IPS-11a (cell line): ENCODE results near the gene DUSP16.
"Not testable (repeated sequence)": the region's sequence is repeated elsewhere in the genome, so short reads cannot be mapped to it uniquely, and the experiment has no call there.

ENCODE experiments used
- H3K4me3 ChIP-seq: one replicate; pipeline ENCODE4 v1.5.1; 2013; ENCODE audit warnings: low read depth, low read length, control low read depth

DUSP16 gene

DNA sequence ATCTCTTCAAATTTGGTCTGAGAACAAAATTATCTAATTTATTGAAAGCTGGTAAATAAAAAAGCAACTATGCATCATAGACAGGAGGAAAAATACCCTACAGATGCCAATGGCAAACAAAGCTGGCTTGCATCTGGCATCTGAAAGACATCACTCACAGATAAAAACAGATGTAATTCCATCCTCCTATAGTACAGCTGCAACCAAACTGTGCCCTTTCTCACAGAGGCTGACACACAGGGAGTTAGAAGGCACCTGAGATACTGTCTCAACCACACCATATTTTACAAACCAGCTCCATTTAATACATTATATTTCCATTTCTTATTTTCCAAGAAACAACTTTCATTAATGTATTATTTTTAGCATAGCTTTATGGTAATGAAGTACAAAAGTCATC, 39.4 kb downstream of the DUSP16 start:
- H3K4me3 ChIP-seq, result no peak overlapping the region

DNA sequence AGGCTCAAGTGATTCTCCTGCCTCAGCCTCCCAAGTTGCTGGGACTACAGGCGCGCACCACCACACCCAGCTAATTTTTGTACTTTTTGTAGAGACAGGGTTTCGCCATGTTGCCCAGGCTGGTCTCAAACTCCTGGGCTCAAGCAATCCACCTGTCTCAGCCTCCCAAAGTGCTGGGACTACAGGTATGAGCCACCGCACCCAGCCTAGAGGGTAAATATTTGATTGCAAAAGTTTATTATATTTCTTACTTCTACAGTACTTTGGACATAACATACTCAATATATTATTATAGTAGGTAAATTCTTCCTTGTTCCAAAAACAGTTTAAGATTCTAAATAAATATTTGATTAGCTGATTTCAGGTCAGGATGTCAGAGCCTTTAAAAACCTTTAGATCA, 40.0 kb downstream of the DUSP16 start:
- H3K4me3 ChIP-seq, result not testable (repeated sequence)

DNA sequence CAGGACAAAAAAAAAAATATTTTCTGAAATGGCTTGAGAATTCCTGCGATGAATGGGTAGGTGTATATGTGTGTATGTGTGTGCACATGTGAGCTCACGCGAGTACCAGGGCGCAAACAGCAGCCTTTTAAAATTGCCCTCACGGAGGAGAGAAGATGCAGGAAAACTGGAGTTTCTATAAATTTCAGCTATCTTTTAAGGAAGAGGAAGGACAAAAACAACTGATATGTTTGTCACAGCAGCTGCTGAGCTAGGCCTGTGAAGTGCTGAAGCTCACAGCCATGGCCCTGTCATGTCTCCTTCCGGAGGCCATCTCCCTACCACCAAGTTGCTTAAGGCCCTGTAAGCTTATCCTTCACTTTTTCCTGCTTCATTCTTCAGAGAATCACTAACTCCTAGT, 40.8 kb downstream of the DUSP16 start:
- H3K4me3 ChIP-seq, result no peak overlapping the region

DNA sequence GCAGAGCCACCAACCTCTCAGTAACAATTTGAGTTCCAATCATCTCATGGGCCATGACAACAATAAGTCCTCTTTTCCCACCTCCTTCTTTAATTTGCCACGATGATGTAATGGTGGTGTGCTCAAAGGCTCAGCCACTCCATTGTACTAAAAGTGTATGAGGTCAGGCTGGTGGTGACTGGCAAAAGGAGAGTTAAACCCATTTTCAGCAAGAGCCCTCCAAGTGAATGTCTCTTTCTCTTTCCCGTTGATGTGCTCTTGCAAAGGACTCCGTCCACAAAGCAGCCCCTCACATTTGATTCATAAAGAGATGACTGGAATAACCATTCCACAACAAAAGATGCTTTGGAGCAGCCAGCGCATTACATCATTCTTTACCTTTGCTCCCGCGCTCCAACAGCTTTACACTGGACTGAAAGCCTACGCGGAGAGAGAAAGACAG, 41.6 kb downstream of the DUSP16 start:
- H3K4me3 ChIP-seq, result no peak overlapping the region

DNA sequence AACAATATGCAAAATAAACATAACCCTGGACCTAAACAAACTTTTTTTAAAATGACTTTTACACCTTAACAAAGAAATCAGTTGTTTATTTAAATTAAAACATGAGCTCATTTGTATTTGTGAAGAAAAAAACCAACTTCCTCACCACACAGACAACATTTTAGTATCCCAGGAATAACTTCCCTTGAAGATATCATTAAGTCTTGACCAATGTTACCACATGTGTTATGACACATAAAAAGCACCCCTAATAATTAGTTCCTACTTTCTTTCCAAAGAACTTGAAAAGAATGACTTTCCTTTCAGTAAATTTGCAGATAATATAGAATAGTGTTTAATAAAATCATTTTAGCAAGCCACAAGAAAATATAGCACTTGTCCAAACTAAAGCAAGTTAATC, 42.4 kb downstream of the DUSP16 start:
- no peak overlapping the region for H3K4me3 ChIP-seq

DNA sequence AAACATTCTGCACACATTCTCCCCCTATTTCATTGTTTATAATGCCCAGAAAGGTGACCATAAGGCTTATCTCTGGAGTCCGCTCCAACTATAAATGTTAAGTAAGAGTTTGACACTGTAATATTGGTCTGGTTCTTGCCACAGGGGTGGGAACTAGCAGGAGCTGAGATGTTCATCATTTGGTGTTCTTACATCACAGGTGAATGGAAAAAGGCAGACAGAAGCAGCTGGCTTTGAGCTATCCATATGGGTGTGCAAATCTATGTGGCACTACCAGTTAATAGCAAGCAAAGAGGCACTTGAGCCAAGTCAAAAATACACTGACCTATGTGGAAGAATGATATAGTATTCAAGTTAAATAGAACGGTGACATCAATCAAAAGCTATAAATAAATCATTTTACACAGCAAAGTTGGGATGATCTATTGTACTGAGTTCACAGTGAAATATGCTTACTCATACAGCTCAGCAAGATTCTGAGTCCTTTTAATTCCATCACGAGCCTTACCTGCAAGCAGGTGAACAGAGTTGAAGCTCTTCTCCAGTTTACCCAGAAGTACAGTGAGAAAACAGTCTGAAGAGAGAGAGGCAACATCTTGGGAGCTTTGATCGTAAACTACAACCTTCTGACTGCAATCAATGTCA, 43.2 kb downstream of the DUSP16 start:
- H3K4me3 ChIP-seq, result no peak overlapping the region

DNA sequence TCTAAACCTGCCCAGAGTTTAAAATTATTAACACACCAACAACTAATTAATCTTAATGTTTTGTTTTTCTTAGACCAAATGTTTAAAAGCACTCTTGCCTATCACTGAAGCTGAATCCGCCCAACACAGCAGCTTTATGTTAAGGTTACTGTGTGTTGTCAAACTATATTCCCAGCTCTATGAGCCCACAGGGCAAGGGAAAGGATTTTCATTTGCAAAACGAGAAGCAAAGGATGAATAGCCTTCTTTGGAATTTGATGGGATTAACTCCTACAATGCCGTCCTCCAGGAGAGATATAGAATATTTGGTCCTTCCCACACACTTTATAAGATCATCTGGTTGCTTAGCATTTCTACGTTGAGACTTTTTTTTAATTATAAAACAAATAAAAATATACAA, 43.7 kb downstream of the DUSP16 start:
- H3K4me3 ChIP-seq, result no peak overlapping the region

DNA sequence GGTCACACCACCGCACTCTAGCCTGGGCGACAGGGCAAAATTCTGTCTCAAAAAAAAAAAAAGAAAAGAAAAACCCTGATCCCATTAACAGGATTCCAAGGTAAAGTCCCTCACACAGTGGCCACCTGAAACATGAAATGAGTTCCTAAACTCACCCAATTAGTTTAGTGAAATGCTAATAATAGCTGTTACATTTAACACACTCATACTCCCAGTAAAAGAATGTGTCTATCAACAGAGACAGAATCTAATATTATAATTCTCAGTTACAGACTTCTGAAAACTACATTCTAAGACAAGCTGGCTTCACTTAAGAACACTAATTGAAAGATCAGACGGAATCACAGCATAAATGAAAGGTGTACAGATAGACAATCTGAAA, 44.2 kb downstream of the DUSP16 start:
- no peak overlapping the region for H3K4me3 ChIP-seq

DNA sequence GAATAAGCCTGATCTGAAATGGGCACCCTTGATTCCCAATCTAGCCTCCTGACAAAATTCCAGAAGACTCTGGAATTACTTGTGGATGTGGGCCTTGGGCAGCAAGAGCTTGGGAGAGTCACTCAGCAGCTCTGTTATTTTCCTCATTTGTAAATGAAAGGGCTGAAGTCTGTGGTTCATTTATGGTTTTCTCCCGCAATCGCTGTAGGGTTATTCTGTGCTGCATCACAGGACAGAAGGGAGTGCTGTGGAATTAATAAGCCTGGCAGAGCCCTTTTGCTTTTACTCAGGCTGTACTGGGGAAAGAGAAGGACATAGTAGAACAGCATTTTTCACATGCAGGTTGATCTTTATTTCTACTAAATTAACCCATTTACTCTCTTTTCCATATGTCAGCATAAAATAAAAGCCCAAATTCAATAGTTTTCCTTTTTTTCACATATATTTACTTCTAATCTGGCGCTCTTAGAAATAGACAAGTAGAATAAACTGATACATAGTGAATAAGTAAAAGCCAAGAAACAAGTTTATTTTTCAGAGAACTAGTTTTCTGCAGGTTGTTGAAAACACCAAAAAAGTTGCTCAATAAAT, 49.2 kb downstream of the DUSP16 start:
- no peak overlapping the region for H3K4me3 ChIP-seq

DNA sequence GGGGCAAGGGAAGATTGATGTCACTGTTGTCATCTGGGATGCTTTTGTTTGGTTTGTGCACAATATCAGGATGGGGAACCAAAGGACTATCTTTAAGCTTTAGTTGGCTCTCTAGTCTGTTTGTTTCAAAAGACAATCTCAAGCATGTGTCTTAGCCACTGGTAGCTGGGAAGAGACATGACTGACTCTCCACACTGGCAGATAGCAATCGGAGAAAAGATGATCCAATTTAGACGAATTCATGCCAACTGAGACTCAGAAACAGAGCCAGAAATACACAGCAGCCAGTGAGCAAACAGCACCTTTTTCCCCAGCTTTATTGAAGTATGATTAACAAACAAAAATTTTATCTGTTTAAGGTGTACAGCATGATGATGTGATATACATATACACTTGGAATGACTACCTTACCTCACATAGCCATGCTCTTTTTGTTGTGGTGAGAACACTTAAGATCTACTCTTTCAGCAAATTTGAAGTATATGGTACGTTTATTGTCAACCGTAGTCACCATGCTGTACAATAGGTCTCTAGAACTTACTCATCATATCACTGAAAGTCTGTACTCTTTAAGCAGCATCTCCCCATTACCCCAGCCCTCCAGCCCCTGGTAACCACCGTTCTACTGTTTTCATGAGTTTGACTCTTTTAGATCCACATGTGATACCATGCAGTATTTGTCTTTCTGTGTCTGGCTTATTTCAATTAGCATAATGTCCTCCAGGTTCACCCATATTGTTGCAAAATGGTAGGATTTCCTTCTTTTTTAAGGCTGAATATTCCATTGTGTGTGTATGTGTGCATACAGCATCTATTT, 50.6 kb downstream of the DUSP16 start:
- H3K4me3 ChIP-seq, result no peak overlapping the region

DNA sequence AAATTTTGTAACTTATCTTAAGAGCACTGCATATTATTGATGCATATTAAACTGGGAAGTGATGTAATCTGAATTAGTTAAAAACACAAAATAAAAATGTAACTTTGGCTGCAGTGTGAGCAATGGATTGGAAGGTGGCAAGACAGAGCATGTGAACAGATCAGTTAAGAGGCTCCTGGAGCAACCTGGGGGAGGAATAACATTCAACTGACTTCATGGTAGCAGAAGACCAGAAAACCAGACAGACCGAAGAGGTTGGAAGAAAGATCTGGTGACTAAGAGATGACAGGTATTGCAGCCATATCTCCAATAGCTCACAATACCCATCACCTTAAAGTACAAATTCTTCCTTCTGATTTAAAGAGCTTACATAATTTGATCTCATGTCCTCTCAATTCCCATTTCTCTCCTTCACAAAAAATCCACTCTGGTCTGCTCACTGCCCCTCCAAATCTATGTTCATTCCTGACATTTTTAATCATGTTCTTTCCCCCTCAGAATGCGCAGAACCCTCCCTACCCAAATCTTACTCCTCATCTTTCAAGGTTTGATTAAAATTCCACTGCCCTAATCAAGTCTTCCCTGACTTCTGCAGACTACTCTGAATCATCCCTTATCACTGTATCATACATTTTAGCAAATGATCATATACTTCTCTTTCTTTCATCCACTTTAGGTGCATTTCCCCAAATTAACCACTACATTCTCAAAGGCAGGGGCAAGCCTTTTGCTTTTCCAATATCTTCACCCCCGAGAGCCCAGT, 51.5 kb downstream of the DUSP16 start:
- H3K4me3 ChIP-seq, result no peak overlapping the region

DNA sequence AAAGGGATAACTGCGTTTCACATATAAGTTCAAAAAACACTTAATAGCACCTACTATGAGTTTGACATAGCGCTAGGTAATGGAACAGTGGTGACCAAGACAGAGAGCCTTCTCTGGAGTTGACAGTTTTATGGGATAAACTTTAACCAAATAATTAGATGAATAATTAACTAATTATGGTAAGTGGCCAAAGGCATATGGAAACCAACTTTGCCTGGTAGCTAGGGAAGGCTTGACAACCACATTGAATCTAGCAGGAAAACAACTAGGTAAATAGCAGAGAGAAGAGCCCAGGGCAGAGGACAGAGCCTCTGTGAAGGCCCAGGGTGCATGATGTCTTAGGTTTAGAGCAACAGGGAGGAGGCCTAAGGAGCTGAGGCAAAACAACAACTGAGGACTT, 52.1 kb downstream of the DUSP16 start:
- no peak overlapping the region for H3K4me3 ChIP-seq

DNA sequence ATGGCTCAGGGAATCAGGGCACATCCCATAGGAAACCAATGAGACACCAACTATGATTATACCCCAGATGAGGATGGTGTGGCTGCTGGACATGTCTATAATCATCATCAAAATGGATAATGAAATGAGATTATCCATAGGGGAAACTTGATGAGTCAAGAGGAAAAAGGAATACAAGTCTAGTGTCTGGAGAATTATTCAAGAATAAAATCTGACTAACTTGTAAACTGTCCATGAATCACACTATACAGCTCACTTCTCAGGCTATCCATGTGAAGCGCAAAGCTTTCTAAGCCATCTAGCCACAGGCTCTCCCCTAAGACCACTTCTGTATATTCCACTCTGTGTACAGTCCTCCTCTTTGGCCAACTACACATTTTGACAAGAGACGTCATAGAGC, 52.5 kb downstream of the DUSP16 start:
- H3K4me3 ChIP-seq, result no peak overlapping the region

DNA sequence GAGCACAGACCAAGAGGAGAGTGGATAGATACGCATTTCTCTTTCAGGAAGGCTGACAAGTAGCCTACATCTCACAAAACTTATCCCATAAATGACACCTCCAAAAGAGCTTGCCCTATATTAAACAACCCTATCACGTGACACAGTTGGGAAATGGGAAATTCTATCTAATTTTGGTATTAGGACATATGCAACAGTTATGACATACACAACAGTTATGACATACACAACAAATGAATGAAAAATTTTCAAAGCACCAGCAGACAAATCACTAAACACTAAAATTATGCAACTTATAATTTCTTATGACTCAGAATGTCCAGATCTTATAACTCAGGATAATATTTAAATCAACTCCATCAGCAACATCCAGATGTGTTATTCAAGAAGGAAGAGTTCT, 54.1 kb downstream of the DUSP16 start:
- no peak overlapping the region for H3K4me3 ChIP-seq

DNA sequence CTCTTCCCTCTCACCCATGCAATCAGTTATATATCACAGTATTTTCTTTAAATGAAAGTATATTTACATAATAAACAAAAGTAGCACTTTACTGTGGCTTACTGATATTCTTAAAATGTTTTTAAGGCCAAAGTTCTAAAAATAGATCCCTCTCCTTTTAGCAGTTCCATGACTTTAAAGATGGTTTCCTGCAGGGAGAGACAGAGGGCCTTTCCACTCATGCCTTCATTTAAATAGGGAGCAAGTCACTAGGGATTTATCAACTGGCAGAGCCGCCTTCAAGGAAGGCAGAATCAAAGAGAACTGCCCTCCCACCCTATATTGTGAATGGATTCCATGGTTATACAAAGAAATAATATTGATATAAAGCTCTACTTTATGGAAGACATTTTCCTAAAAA, 55.5 kb downstream of the DUSP16 start:
- H3K4me3 ChIP-seq, result no peak overlapping the region

DNA sequence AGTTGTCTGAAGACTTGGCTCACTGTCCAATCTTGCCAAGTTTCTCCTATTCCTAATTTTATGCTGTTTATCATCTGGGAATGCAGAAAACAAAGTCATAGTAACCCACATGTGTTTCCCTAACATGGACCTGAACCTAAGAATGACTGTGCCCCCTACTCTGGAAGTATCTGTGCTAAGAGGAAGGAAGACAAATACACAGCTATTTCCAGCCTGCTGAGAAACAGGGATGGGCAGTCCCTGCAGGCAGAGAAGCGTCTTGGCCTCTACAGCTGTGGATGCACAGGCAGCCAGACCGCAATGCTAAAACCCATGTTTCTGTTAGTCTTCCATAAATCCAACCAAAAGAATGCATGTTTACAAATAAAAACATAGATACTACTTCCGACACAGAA, 56.2 kb downstream of the DUSP16 start:
- no peak overlapping the region for H3K4me3 ChIP-seq

DNA sequence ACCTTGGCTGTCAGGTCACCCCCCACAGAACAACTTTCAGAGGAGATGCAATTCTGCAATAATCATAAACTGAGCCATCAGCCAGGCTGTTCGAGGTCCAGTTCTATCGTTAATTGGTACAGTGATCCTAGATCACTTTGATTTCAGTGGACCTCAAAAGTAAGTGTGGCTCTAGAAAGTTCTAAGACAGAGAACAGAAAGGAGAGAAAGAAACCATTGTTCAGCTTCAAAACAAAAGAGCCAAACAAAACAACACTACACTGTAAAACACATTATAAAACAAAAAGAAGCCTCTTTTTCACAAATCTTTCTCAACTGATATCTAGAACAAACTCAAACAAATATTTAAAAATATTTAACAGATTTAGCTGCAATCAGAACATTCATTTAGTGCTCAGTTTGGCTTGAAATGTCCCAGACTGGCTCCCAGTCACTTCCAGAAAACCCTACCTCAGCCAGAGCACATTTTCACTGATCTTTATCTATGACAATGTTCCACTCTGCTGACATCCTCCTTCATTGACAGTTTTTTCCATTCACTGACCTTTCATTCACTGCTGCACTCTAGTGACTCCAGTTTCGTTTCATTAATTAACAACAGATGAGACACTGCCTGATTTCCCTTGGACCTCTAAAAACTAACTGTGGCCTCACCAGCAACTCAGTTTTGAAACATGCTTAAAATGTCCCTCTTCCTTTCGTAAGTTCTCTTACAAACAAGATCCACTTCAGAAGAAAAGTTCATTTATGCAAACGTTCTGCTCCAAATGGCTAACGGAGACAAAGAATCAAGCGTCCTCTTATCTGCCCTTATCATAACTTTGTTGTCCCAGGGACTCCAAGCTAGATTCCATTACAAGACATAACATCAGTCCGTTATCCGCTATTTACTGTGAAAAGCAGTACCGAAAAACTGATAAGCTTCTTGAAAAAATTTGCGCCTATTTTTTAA, 56.8 kb downstream of the DUSP16 start:
- no peak overlapping the region for H3K4me3 ChIP-seq

DNA sequence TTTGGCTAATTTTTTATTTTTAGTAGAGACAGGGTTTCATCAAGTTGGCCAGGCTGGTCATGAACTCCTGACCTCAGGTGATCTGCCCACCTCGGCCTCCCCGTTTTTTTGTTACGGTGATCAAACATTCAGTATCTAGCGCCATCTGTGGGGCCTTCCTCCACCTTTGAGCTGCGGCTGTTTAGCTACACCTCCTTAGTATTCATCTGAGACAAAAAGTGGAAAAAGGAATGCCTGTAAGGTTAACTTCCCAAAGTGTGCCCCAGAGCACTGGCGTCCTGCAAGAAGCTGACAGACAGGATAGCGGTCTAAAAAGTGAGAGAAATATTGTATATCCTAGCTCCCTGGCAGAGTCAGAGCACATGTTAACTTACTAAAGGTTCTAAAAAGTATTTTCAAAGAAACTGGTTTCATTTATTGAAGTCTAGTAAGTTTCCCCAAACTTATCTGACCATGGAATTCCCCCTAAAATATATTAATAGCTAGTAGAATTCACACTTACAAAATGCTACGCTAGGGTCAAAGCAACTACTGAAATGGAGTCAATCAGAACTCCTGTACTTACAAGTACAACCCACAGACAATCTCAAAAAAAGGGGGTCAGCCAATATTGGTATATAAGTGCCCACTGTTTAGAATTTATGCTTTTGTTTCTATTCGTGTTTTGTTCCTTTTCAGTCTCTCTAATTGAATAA, 59.1 kb downstream of the DUSP16 start:
- H3K4me3 ChIP-seq, result no peak overlapping the region

DNA sequence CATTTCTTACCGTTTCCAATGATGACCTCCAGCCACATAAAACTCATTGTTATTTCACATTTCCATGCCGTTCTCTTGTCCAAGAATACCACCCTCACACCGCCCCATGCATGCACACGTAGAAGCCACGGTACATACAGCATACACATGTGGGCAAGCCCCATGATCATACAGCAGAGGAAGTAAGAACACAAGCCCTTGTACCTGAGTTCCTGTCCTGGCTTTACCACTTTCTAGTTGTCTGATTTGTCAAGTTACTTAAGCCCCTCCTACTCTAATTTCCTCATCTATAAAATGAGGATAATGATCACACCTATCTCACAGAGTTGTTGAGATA, 59.9 kb downstream of the DUSP16 start:
- H3K4me3 ChIP-seq, result no peak overlapping the region
